Thymus (tissue), 11 donors: ENCODE data around the gene IFNAR2. TPM values are rescaled to one million over a fixed set of nuclear protein-coding genes. Genes with fewer than 3 reads are reported as not detected.
"Not testable (repeated sequence)": the region's sequence is repeated elsewhere in the genome, so short reads cannot be mapped to it uniquely, and the experiment has no call there.

Experiments used
- DNase-seq, 9 donors: peaks; one replicate each; pipeline ENCODE4 v3.0.0-alpha.2; 2013; ENCODE audit warnings: low spot score in 9 of 9, low read depth in 6 of 9, missing footprints in 1 of 9
- H3K27ac ChIP-seq, 2 donors: one replicate each; pipeline ENCODE4 v1.5.1; 2013; ENCODE audit warnings: control low read depth in 1 of 2, low read depth in 1 of 2, low read length in 1 of 2, mild to moderate bottlenecking in 1 of 2, moderate library complexity in 1 of 2
- H3K27me3 ChIP-seq, 2 donors: one replicate each; pipeline ENCODE4 v1.5.1; 2013; ENCODE audit warnings: low read length in 1 of 2; ENCODE audit not compliant: control insufficient read depth in 2 of 2, insufficient read depth in 1 of 2
- H3K36me3 ChIP-seq, 2 donors: one replicate each; pipeline ENCODE4 v1.5.1; 2013; ENCODE audit warnings: low read length in 1 of 2, mild to moderate bottlenecking in 1 of 2, moderate library complexity in 1 of 2; ENCODE audit not compliant: control insufficient read depth in 2 of 2, insufficient read depth in 2 of 2
- H3K4me1 ChIP-seq, 2 donors: one replicate each; pipeline ENCODE4 v1.5.1; 2013; ENCODE audit warnings: low read length in 2 of 2; ENCODE audit not compliant: control insufficient read depth in 2 of 2, insufficient read depth in 2 of 2
- H3K4me3 ChIP-seq, 2 donors: one replicate each; pipeline ENCODE4 v1.5.1; 2013; ENCODE audit warnings: low read length in 2 of 2, control low read depth in 1 of 2, mild to moderate bottlenecking in 1 of 2
- H3K9me3 ChIP-seq, 2 donors: one replicate each; pipeline ENCODE4 v1.5.1; 2013; ENCODE audit warnings: low read length in 1 of 2, mild to moderate bottlenecking in 1 of 2; ENCODE audit not compliant: control insufficient read depth in 2 of 2, insufficient read depth in 1 of 2
- WGBS: extraction: QIAGEN DNeasy Blood & Tissue Kit; methylation state at CpG from one replicate; pipeline ENCODE4 v1.1.7; 2013; 5-methylcytosine and 5-hydroxymethylcytosine counted together
- polyA plus RNA-seq: library from polyadenylated mRNA; stranded (reverse); fragments of 200-250 nt; gene quantifications from one replicate; pipeline ENCODE4 v1.2.3, GENCODE V29; 2013
- total RNA-seq: library from RNA; stranded (reverse); fragments of 120-200 nt; gene quantifications from one replicate; pipeline ENCODE4 v1.2.4, GENCODE V29; 2013
- donor health status: healthy.

Gene IFNAR2
- total and polyA plus RNA-seq, 2 donors, result 11.2 to 36.9 TPM

GRCh38 chr21:33244779-33245105 lies 15.0 kb downstream of the IFNAR2 start:
- H3K9me3 ChIP-seq, result no peaks in the 10 kb centered on the region
- H3K4me3 ChIP-seq, result no peak overlapping the region
- H3K27me3 ChIP-seq, result no peaks in the 10 kb centered on the region
- no peak for DNase-seq
- H3K36me3 ChIP-seq, result peaks cover 51 to 66% of the 10 kb centered on the region in 2 donors
- WGBS, result 92% methylated on average over 2 of the region's 2 CpGs
- peak overlapping the region in 1 of 2 donors; percentile 67 for H3K27ac ChIP-seq
- peaks cover 15 to 28% of the 10 kb centered on the region in 2 donors for H3K4me1 ChIP-seq

DNA sequence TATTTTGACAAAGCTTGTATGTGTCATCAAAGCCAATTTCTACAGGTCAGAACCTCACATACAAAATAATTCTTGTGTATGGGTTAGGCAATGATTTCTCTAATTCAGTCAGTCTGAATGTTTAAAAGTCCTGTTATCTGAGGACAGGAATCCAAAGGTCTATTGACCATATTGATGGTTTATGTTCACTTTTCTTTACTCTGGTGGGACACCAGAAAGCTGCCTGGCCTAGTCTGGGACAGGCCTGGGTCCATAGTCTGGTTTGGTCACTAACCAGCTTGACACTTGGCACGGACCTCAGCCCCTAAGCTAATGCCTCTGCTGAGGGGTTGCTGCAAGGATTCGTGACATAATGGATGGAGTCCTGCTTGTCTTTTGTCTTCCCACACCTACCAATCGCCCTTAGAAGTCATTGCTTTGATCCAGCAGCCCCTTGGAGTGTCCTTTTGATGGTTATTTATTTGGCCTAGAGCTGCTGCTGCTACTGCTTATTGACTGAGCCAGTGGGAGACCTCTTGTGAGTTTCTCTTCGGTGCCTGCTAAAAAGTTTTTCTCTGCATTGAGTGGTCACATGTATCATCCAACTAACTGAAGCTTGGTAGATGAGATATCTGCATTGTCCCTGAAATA lies 15.7 kb downstream of the IFNAR2 start:
- H3K4me1 ChIP-seq, result peaks cover 15 to 28% of the 10 kb centered on the region in 2 donors

DNA sequence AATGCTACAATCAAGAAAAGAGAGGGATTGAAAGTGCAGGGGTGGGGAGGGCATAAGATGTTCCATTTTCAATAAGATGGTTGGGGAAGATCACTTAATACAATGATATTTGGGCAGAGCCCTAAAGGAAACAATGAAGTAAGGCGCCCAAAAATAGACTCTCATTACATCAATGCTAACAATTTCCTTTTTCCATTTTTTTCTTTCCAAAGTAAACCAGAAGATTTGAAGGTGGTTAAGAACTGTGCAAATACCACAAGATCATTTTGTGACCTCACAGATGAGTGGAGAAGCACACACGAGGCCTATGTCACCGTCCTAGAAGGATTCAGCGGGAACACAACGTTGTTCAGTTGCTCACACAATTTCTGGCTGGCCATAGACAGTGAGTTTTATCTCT lies 16.8 kb downstream of the IFNAR2 start:
- no peak overlapping the region for H3K27ac ChIP-seq
- peaks cover 15 to 27% of the 10 kb centered on the region in 2 donors for H3K4me1 ChIP-seq
- no peaks in the 10 kb centered on the region for H3K9me3 ChIP-seq
- no peak for DNase-seq
- H3K36me3 ChIP-seq, result peaks cover 63 to 82% of the 10 kb centered on the region in 2 donors
- H3K4me3 ChIP-seq, result no peak overlapping the region
- 91% methylated on average over 5 of the region's 5 CpGs for WGBS
- H3K27me3 ChIP-seq, result no peaks in the 10 kb centered on the region

More for the DNA sequence above, 15.7 kb downstream of the IFNAR2 start:
- no peaks in the 10 kb centered on the region for H3K9me3 ChIP-seq
- no peak overlapping the region for H3K4me3 ChIP-seq
- no peak for DNase-seq
- WGBS, result 97% methylated on average over 4 of the region's 4 CpGs
- H3K36me3 ChIP-seq, result peaks cover 54 to 73% of the 10 kb centered on the region in 2 donors
- no peak overlapping the region for H3K27ac ChIP-seq
- H3K27me3 ChIP-seq, result no peaks in the 10 kb centered on the region

- Histone ChIP-seq H3K4me1 (peaks cover 12 to 25% of the 10 kb centered on the region in 2 donors), H3K27ac (no peak overlapping the region)
Measured at GRCh38 chr21:33246963-33247362, 17.2 kb downstream of the IFNAR2 start.

GRCh38 chr21:33247599-33247998 lies 17.9 kb downstream of the IFNAR2 start:
- Histone ChIP-seq H3K27ac (peak overlapping the region; percentile 8 to 38), H3K27me3 (no peaks in the 10 kb centered on the region), H3K9me3 (no peaks in the 10 kb centered on the region), H3K36me3 (peaks cover 69 to 89% of the 10 kb centered on the region in 2 donors), H3K4me1 (peaks cover 12 to 25% of the 10 kb centered on the region in 2 donors), H3K4me3 (no peak overlapping the region)
- WGBS, result 15% methylated on average over 6 of the region's 6 CpGs
- peak in 1 of 9 donors; percentile 33 for DNase-seq

More at GRCh38 chr21:33246963-33247362, 17.2 kb downstream of the IFNAR2 start:
- DNase-seq, result no peak
- no peaks in the 10 kb centered on the region for H3K9me3 ChIP-seq
- H3K27me3 ChIP-seq, result no peaks in the 10 kb centered on the region
- H3K4me3 ChIP-seq, result no peak overlapping the region
- peaks cover 66 to 86% of the 10 kb centered on the region in 2 donors for H3K36me3 ChIP-seq
- WGBS, result 71% methylated on average over 7 of the region's 7 CpGs

- peak overlapping the region in 1 of 2 donors; percentile 25 for H3K27ac ChIP-seq
- WGBS, result 84% methylated on average over 7 of the region's 7 CpGs
Measured at GRCh38 chr21:33249331-33250002, 19.7 kb downstream of the IFNAR2 start.

DNA sequence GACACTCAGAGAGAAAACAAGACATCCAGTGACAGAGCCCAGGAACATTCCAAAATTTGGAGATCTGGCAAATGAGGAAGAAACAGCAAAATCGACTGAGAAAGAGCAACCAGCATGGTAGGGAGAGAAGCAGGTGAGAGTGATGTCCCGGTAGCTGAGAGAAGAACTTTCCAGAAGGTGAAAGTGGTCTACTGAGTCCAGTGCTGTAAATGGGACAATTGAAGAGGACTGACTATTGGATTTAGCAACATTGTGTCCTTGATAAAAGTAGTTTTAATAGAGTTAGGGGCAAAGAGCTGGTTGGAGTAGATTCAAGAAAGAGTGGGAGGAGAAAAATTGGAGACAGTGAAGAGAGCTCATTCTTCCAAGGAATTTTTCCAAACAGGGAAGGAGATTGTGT lies 21.4 kb downstream of the IFNAR2 start:
- peaks cover 6 to 10% of the 10 kb centered on the region in 2 donors for H3K4me1 ChIP-seq
- H3K36me3 ChIP-seq, result peaks cover 80 to 94% of the 10 kb centered on the region in 2 donors
- no peaks in the 10 kb centered on the region for H3K9me3 ChIP-seq
- 97% methylated on average over 2 of the region's 2 CpGs for WGBS
- no peak overlapping the region for H3K4me3 ChIP-seq
- no peak overlapping the region for H3K27ac ChIP-seq
- no peak for DNase-seq
- H3K27me3 ChIP-seq, result no peaks in the 10 kb centered on the region

More at GRCh38 chr21:33249331-33250002, 19.7 kb downstream of the IFNAR2 start:
- H3K27me3 ChIP-seq, result no peaks in the 10 kb centered on the region
- no peaks in the 10 kb centered on the region for H3K9me3 ChIP-seq
- H3K36me3 ChIP-seq, result peaks cover 78 to 95% of the 10 kb centered on the region in 2 donors
- no peak overlapping the region for H3K4me3 ChIP-seq
- H3K4me1 ChIP-seq, result peaks cover 9 to 15% of the 10 kb centered on the region in 2 donors
- DNase-seq, result no peak

DNA sequence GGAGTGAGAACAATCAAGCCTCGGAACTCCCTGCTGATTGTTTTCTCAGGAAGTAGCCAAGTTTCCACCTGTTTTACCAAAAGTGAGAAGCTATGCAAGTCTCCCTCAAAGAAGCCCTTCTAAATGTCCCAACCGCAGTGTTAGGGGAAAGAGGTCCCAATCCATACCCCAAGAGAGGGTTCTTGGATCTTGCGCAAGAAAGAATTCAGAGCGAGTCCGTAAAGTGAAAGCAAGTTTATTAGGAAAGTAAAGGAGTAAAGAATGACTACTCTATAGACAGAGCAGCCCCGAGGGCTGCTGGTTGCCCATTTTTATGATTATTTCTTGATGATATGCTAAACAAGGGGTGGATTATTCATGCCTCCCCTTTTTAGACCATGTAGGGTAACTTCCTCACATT lies 23.6 kb downstream of the IFNAR2 start:
- not testable (repeated sequence) for DNase-seq, H3K4me3 ChIP-seq, H3K27me3 ChIP-seq, H3K27ac ChIP-seq, H3K9me3 ChIP-seq, H3K4me1 ChIP-seq
- WGBS, result 99% methylated on average over 6 of the region's 6 CpGs
- H3K36me3 ChIP-seq, result peaks cover 85 to 97% of the 10 kb centered on the region in 2 donors

GRCh38 chr21:33254766-33255165 lies 25.0 kb downstream of the IFNAR2 start:
- H3K27me3 ChIP-seq, result no peaks in the 10 kb centered on the region
- WGBS, result 98% methylated on average over 5 of the region's 5 CpGs

More at GRCh38 chr21:33254766-33255165, 25.0 kb downstream of the IFNAR2 start:
- H3K4me3 ChIP-seq, result no peak overlapping the region
- peaks cover 80 to 94% of the 10 kb centered on the region in 2 donors for H3K36me3 ChIP-seq
- H3K27ac ChIP-seq, result no peak overlapping the region
- peaks cover 1 to 8% of the 10 kb centered on the region in 2 donors for H3K9me3 ChIP-seq
- no peak for DNase-seq
- H3K4me1 ChIP-seq, result no peaks in the 10 kb centered on the region
